SK-N-MC (cell line): Measurements from ENCODE around the gene SPATA25.

Source experiments
- EZH2 ChIP-seq: fragments of 200-600 bp; sonication (generic); IDR thresholded peaks from one replicate; pipeline ENCODE4 v1.6.1; 2017; ENCODE audit warnings: antibody characterized with exemption
- FOXP2 ChIP-seq: optimal IDR thresholded peaks from 2 replicates; pipeline ENCODE3; 2011; ENCODE audit warnings: mild to moderate bottlenecking, moderate library complexity; ENCODE audit not compliant: insufficient read depth; ENCODE audit errors: extremely low read length, control extremely low read depth
- POLR2AphosphoS5 ChIP-seq: IDR thresholded peaks from 2 replicates; pipeline ENCODE4 v1.6.1; 2012; ENCODE audit warnings: mild to moderate bottlenecking, low read depth, low read length, borderline replicate concordance

GRCh38 chr20:45850926-45851325 lies 36.5 kb downstream of the SPATA25 start:
- TF ChIP-seq POLR2AphosphoS5 (no peak), EZH2 (no peak), FOXP2 (no peak)
